Vagina (tissue), 2 donors: ENCODE measurements around the gene COL6A1. TPM values are rescaled to one million over a fixed set of nuclear protein-coding genes. Genes with fewer than 3 reads are reported as not detected.

Experiments
- DNase-seq, 2 donors: peaks; one replicate each; pipeline ENCODE4 v3.0.0-alpha.2; 2017; ENCODE audit errors: extremely low spot score in 2 of 2
- H3K27ac ChIP-seq: fragments of 200-600 bp; sonication (generic); one replicate; pipeline ENCODE4 v1.5.1; 2019
- H3K27me3 ChIP-seq: fragments of 200-600 bp; sonication (generic); one replicate; pipeline ENCODE4 v1.5.1; 2019
- H3K36me3 ChIP-seq, 2 donors: fragments of 200-600 bp; sonication (generic); one replicate each; pipeline ENCODE4 v1.5.1; 2017 to 2019
- H3K4me1 ChIP-seq: fragments of 200-600 bp; sonication (generic); one replicate; pipeline ENCODE4 v1.5.1; 2019
- H3K4me3 ChIP-seq, 2 donors: fragments of 200-600 bp; sonication (generic); 1 replicate in 1 of 2; 2 replicates in 1 of 2; pipeline ENCODE4 v1.5.1; 2016 to 2019
- H3K9me3 ChIP-seq: fragments of 200-600 bp; sonication (generic); one replicate; pipeline ENCODE4 v1.5.1; 2019
- POLR2A ChIP-seq, 2 donors: fragments of 450-650 bp; IDR thresholded peaks; one replicate each; pipeline ENCODE4 v1.6.1; 2017; ENCODE audit warnings: antibody characterized with exemption in 2 of 2, mild to moderate bottlenecking in 2 of 2, moderate library complexity in 2 of 2
- POLR2AphosphoS5 ChIP-seq, 2 donors: sonication (generic); formaldehyde crosslinking; IDR thresholded peaks; one replicate each; pipeline ENCODE4 v1.9.0; 2017; ENCODE audit warnings: antibody characterized with exemption in 2 of 2, mild to moderate bottlenecking in 2 of 2, low read depth in 1 of 2; ENCODE audit not compliant: insufficient read depth in 1 of 2
- intact Hi-C: fragments of 100-400 bp; cut with DNase I; formaldehyde crosslinking; loops from one replicate; pipeline ENCODE4 v1.15.1; 2023
- total RNA-seq: library from RNA; depleted of rRNA; stranded (reverse); fragments of >200 nt; gene quantifications from one replicate; pipeline ENCODE4 v1.2.3, GENCODE V29; 2016
- TF ChIP-seq, protein P1 (sequence below), 3 experiments: fragments of 450-650 bp in 2 of 3; fragments of 200-600 bp in 1 of 3; sonication (generic) in 1 of 3; IDR thresholded peaks; one replicate each; pipeline ENCODE4 v1.5.1; 2017 to 2019; ENCODE audit warnings: antibody characterized with exemption in 3 of 3, mild to moderate bottlenecking in 2 of 3, moderate library complexity in 2 of 3

Gene COL6A1, protein sequence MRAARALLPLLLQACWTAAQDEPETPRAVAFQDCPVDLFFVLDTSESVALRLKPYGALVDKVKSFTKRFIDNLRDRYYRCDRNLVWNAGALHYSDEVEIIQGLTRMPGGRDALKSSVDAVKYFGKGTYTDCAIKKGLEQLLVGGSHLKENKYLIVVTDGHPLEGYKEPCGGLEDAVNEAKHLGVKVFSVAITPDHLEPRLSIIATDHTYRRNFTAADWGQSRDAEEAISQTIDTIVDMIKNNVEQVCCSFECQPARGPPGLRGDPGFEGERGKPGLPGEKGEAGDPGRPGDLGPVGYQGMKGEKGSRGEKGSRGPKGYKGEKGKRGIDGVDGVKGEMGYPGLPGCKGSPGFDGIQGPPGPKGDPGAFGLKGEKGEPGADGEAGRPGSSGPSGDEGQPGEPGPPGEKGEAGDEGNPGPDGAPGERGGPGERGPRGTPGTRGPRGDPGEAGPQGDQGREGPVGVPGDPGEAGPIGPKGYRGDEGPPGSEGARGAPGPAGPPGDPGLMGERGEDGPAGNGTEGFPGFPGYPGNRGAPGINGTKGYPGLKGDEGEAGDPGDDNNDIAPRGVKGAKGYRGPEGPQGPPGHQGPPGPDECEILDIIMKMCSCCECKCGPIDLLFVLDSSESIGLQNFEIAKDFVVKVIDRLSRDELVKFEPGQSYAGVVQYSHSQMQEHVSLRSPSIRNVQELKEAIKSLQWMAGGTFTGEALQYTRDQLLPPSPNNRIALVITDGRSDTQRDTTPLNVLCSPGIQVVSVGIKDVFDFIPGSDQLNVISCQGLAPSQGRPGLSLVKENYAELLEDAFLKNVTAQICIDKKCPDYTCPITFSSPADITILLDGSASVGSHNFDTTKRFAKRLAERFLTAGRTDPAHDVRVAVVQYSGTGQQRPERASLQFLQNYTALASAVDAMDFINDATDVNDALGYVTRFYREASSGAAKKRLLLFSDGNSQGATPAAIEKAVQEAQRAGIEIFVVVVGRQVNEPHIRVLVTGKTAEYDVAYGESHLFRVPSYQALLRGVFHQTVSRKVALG
- 520 TPM for total RNA-seq

DNA sequence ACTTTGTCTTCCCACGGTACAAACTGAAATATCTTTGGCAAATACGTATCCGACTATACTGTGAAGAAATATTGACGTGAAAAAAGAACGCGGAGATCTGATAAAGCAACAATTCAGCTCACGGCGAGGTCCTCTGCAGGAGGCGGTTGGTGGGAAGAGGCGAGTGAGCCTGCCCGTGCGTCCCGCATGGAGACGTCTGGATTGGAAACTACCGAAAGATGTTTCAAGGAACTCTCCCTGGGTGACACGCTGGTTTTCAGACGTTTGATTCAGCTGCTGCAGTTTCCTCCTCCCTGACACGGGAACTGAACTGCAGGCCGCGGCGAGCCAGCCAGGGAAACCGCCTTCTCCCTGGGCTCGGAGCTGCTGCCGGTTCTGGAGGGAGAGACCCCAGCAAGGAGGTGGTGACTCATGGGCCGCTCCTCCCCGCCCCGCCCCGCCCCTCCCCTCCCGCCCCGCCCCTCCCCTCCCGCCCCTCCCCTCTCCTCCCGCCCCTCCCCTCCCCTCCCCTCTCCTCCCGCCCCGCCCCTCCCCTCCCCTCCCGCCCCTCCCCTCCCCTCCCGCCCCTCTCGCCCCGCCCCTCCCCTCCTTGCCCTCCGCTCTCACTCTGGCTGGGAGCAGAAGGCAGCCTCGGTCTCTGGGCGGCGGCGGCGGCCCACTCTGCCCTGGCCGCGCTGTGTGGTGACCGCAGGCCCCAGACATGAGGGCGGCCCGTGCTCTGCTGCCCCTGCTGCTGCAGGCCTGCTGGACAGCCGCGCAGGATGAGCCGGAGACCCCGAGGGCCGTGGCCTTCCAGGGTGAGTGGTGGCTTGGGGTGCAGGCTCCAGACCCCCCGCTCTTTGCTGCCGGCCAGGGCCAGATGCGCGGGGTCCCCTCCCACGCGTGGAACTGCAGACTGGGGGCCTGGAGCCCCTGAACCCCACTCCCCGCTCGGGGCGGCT lies at the start of gene COL6A1:
COL6A1 (plus strand) TSS at position 620 of the 941 bp plus-strand sequence; CDS start at position 701, 81 bp downstream.
- TF ChIP-seq POLR2A (IDR thresholded peaks at IDR 0.05), result peak in 1 of 2 donors; percentile 87
- TF ChIP-seq, protein P1, sequence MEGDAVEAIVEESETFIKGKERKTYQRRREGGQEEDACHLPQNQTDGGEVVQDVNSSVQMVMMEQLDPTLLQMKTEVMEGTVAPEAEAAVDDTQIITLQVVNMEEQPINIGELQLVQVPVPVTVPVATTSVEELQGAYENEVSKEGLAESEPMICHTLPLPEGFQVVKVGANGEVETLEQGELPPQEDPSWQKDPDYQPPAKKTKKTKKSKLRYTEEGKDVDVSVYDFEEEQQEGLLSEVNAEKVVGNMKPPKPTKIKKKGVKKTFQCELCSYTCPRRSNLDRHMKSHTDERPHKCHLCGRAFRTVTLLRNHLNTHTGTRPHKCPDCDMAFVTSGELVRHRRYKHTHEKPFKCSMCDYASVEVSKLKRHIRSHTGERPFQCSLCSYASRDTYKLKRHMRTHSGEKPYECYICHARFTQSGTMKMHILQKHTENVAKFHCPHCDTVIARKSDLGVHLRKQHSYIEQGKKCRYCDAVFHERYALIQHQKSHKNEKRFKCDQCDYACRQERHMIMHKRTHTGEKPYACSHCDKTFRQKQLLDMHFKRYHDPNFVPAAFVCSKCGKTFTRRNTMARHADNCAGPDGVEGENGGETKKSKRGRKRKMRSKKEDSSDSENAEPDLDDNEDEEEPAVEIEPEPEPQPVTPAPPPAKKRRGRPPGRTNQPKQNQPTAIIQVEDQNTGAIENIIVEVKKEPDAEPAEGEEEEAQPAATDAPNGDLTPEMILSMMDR (IDR thresholded peaks at IDR 0.05), result no peak
- peak; percentile 30 to 96 for TF ChIP-seq POLR2AphosphoS5 (IDR thresholded peaks at IDR 0.05; ENCODE audit: insufficient read depth in 1 of 2, low read depth in 1 of 2)
- Histone ChIP-seq H3K27me3 (no peaks in the 10 kb centered on the region), H3K36me3 (peaks cover 0 to 13% of the 10 kb centered on the region in 2 donors), H3K4me3 (peak within 1 kb of the TSS; percentile 65 to 72), H3K4me1 (peaks cover 35% of the 10 kb centered on the region), H3K9me3 (no peaks in the 10 kb centered on the region), H3K27ac (peak within 1 kb of the TSS; percentile 97)
- intact Hi-C loops, result no loop called here
- peak in 1 of 2 donors; percentile 96 for DNase-seq

GRCh38 chr21:45932922-45933502 lies 48.6 kb upstream of the COL6A1 start:
- Histone ChIP-seq H3K4me3 (no peak overlapping the region), H3K36me3 (no peaks in the 10 kb centered on the region), H3K4me1 (no peaks in the 10 kb centered on the region), H3K9me3 (no peaks in the 10 kb centered on the region), H3K27me3 (no peaks in the 10 kb centered on the region), H3K27ac (no peak overlapping the region)
- no peak for DNase-seq
- TF ChIP-seq, protein P1 (IDR thresholded peaks at IDR 0.05), result no peak
- TF ChIP-seq POLR2A (IDR thresholded peaks at IDR 0.05), result no peak
- TF ChIP-seq POLR2AphosphoS5 (IDR thresholded peaks at IDR 0.05; ENCODE audit: insufficient read depth in 1 of 2, low read depth in 1 of 2), result no peak
- intact Hi-C loops, result no loop called here

- no peak for TF ChIP-seq POLR2A (IDR thresholded peaks at IDR 0.05)
- TF ChIP-seq, protein P1 (IDR thresholded peaks at IDR 0.05), result no peak
- TF ChIP-seq POLR2AphosphoS5 (IDR thresholded peaks at IDR 0.05; ENCODE audit: insufficient read depth in 1 of 2, low read depth in 1 of 2), result no peak
- DNase-seq, result no peak
- Histone ChIP-seq H3K36me3 (no peaks in the 10 kb centered on the region), H3K4me1 (no peaks in the 10 kb centered on the region), H3K4me3 (no peak overlapping the region), H3K27ac (no peak overlapping the region), H3K27me3 (no peaks in the 10 kb centered on the region), H3K9me3 (no peaks in the 10 kb centered on the region)
- intact Hi-C loops, result no loop called here
Observed at GRCh38 chr21:45934085-45934484, 47.5 kb upstream of the COL6A1 start.

GRCh38 chr21:45934554-45934953 lies 47.0 kb upstream of the COL6A1 start:
- intact Hi-C loops, result no loop called here
- no peak for DNase-seq
- Histone ChIP-seq H3K4me1 (no peaks in the 10 kb centered on the region), H3K27ac (no peak overlapping the region), H3K4me3 (no peak overlapping the region), H3K27me3 (no peaks in the 10 kb centered on the region), H3K36me3 (no peaks in the 10 kb centered on the region), H3K9me3 (no peaks in the 10 kb centered on the region)
- TF ChIP-seq, protein P1 (IDR thresholded peaks at IDR 0.05), result no peak
- TF ChIP-seq POLR2AphosphoS5 (IDR thresholded peaks at IDR 0.05; ENCODE audit: insufficient read depth in 1 of 2, low read depth in 1 of 2), result no peak
- no peak for TF ChIP-seq POLR2A (IDR thresholded peaks at IDR 0.05)
